Fibroblast of upper back skin (primary cell): ENCODE measurements around the gene ABCB8.

ENCODE experiments used
- DNase-seq: peaks from one replicate; pipeline ENCODE4 v3.0.0-alpha.2; 2013

ABCB8 gene

DNA sequence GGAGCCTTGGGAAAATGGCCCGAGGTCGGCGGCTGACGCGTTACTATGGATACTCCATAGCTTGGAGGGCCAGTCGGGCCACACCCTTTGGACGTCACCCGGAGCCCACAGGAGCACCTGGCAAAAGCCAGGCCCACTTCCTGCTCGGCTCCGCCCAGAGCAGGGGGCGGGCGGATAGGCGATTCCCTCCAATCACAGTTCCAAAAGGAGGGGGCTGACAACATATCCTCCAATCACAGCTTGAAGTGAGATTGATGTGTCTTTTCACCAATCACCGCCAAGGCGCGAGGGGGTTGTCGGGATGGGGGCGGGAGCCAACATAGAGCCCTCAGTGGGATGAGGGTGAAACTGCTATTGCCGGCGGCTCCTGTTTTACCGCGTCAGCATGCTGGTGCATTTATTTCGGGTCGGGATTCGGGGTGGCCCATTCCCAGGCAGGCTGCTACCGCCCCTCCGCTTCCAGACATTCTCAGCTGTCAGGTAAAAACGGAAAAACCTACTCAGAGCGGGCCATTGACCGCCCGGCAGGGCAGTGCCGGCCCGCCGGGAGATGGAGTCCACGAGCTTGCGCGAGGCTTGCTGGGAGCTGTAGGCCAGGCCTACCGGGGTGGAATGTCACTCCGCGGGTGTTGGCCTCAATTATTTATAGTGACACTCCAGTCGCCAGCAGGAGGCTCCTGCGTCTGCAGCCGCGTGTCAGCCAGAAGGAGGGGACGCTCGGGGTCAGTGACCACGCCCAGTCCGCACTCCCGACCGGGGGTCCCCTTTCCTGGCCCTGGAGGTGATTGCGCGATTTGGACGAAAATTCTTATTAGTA lies at the start of gene ABCB8:
Gene ABCB8, plus strand, starts transcription at position 320 of the 817 bp plus-strand sequence. Its CDS starts 66 bp downstream, at position 386.
- peak; percentile 99 for DNase-seq

GRCh38 chr7:150979713-150980390 lies 48.4 kb upstream of the ABCB8 start:
- DNase-seq: no peak

GRCh38 chr7:150980663-150981062 lies 47.6 kb upstream of the ABCB8 start:
- DNase-seq: no peak

DNA sequence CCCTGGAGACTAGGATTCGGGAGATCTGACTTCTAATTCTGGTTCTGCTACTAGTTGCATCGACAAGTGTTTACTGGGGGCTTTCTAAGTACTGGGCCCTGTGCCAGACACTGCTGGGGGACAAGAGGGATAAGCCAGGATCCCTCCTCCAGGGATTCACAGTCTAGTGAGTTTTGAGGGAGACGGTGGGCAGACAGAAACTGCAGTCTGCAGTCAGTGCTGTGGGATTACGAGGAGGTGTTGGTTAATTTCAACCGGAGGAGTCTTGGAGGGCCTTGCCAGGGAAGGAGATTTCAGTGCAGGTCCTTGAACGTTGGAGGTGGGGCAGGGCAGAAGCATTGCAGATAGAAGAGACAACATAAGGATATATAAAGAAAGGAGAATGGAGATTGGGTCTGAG lies 46.6 kb upstream of the ABCB8 start:
- no peak for DNase-seq

DNA sequence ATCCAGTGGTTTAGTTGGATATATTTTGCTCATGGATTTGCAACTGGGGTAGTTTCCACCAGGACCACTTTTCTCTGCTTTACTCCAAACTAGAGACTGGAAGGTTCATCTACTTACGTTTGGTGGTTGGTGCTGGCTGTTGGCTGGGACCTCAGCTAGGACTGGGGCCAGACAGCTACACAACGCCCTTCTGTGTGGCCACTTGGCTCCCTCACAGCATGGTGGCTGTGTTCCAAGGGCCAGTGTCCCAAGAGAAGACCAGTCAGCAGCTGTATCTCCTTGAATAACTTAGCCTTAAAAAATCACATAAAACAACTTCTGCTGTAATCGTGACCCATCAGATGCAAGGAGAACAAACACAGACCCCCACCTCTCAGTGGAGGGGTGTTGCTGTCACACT lies 45.9 kb upstream of the ABCB8 start:
- no peak for DNase-seq

DNA sequence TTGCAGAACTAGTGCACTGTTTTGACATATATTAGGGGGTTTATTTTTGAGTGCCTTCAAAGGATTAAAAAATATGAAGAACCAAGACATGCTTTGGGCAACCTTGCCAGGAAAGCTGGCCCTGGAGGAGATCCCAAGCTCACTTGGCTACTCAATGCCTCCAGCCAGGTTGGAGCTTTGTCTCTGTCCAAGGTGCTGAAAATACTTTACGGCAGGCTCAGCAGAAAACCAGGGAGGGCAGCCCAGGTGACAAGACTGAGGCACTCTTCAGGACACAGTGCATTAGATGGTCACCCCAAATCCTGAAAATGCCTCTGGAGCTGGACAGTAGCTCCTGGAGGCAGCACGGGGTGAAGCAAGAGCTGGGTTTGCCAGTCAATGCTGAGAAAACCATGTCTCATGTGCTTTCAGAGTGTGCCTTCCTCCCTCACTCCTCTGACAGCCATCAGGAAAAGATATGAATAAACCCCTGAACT lies 44.3 kb upstream of the ABCB8 start:
- peak; percentile 29 for DNase-seq

DNA sequence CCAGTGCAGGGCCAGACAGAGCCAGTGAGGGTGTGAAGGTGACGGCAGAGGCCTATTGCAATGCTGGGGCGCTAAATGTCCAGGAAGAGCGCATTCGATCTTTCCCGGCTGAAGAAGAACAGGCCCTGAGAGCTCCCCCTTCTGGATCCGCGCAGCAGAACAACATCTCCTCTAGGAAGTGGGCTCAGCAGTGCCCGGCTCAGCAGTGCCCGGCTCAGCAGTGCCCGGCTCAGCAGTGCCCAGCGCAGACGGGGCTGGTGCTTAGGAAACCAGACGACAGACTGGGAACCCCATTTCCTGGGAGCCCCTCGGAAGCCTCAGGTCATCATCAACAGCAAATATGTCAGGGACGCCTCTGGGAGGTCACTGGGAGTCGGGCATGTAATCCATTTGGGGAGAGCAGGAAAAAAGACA lies 42.1 kb upstream of the ABCB8 start:
- DNase-seq: peak; percentile 45

DNA sequence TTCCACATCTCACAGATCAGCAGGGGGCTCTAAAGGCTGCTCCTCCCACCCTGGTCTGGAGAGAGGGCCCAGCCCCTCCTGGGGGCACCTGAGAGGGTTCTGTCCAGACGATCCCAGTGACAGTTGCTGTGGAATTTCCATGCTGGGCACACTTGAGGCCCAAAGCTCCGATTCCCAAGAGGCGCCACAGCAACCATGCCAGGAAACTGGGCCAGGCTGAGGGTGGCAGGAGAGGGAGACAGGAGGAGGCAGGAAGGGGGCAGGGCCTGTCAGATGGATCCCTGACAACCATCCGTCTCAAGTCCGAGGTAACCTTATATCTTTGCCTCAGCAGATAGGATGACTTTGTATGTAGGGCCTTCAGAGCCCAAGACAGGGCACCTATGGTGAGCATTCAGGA lies 41.7 kb upstream of the ABCB8 start:
- no peak for DNase-seq

DNA sequence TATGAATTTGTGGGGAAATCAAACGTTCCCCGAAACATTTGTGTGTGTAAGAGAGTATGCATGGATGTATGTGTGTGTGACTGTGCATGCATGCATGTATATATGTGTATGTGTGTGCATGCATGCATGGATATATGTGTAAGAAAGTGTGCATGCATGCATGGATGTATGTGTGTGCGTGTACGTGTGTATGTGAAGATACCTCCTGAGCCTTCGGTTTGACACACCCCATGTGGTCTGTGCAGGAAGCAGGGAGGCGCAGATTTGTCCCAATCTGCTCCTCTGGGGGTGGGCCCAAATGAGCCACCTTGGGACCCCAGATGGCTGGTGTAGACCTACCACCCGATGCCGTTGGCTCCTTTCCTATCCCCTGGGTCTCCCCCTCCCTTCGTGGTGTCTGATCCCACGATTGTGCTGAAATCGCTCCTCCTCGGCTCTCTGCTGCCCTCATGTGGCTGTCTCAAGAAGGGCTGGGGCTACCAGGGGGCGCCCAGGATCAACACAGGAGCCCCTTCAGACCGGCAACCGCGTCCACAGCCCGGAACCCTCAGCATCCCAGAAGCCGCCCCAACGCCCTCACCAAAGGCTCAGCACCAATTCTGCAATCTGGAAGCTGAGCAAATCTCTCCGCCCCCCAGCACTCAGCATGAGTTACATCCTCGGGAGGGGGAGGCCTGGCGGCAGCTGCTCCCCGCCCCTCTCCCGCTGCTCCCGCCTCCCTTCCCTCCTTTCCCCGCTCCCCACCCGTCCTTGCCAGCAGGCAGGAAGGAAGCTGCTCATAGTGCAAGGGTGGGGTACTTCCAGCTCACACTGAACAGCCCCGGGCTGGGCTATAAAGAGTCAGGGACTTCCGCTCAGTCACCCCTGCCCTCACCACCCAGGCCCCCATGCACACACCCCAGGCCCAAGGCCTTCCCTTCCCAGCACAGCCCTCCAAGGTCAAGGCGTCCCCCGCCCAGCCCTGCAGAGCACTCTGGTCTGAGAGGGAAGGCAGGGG lies 39.7 kb upstream of the ABCB8 start:
- peak; percentile 28 for DNase-seq

GRCh38 chr7:150989456-150989855 lies 38.8 kb upstream of the ABCB8 start:
- no peak for DNase-seq

DNA sequence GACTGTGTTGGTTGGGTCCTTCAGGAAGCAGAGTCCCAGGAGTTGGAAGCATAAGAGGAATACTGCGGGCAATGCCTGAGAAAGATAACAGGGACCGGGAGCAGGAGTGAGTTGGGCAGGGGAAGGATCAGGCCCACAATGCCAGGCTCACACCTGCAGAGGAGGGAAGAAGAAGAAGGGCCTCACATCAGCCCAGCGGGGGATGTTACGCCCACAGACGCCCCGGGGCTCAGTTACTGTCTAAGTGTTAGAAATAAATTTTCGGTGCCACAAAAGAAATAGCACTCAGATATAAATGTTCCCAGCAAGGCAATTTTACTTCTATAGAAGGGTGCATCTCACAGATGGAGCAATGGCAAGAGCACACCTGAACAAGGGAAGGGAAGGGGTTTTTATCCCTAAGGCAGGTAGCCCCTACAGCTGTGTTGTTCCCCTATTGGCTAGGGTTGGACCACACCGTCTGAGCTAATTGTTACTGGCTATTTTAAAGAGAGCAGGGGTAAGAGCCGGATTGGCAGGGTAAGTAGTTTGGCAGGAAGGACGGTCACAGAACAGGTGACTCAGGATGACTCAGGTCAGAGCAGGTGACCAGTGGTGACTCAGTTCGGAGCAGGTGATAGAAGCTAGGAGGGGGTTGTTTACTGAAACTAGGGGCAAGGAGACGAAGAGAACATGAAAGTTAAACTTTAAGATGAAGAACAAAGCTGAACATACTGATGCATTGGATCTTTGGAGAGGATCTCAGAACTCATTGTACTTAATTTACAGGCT lies 37.6 kb upstream of the ABCB8 start, which contains the start of gene NOS3:
Gene NOS3, plus strand, starts transcription at position 602 of the 771 bp plus-strand sequence. CDS start 2,787 bp downstream, outside the sequence.
- no peak for DNase-seq

GRCh38 chr7:150992051-150992640 lies 36.1 kb upstream of the ABCB8 start:
- DNase-seq: no peak

- no peak for DNase-seq
Observed at GRCh38 chr7:150992833-150993302, 35.4 kb upstream of the ABCB8 start.

DNA sequence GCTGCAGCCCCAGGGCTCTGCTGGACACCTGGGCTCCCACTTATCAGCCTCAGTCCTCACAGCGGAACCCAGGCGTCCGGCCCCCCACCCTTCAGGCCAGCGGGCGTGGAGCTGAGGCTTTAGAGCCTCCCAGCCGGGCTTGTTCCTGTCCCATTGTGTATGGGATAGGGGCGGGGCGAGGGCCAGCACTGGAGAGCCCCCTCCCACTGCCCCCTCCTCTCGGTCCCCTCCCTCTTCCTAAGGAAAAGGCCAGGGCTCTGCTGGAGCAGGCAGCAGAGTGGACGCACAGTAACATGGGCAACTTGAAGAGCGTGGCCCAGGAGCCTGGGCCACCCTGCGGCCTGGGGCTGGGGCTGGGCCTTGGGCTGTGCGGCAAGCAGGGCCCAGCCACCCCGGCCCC lies 34.7 kb upstream of the ABCB8 start:
- no peak for DNase-seq

GRCh38 chr7:150994141-150994837 lies 34.0 kb upstream of the ABCB8 start:
- DNase-seq: no peak

DNA sequence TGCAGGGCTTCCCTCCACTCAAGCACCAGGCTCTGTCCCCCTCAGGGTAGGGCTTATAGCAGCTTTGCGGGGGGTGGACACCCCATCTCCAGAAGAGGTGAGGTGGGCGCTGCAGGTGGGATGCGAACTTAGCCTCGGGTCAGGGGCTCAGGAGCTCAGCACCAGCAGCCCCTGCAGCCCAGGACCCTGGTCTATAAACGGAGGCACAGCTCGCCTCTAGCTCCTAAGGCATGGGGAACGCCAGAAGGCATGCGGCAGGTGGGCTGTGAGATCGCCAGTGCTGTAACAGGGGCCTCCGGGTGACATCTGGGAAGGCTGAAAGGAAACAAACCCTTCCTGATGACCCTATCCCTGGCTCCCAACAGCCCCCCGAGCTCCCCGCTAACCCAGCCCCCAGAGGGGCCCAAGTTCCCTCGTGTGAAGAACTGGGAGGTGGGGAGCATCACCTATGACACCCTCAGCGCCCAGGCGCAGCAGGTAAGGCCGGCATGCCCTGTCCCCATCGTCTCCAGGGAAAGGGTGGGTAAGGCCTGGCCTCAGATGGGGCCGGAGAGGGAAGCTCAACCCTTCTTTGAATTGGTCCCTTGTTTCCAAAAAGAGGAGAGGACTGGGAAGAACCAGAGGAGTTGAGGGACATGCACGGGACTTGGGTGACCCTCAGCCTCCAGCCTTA lies 33.3 kb upstream of the ABCB8 start:
- no peak for DNase-seq

DNA sequence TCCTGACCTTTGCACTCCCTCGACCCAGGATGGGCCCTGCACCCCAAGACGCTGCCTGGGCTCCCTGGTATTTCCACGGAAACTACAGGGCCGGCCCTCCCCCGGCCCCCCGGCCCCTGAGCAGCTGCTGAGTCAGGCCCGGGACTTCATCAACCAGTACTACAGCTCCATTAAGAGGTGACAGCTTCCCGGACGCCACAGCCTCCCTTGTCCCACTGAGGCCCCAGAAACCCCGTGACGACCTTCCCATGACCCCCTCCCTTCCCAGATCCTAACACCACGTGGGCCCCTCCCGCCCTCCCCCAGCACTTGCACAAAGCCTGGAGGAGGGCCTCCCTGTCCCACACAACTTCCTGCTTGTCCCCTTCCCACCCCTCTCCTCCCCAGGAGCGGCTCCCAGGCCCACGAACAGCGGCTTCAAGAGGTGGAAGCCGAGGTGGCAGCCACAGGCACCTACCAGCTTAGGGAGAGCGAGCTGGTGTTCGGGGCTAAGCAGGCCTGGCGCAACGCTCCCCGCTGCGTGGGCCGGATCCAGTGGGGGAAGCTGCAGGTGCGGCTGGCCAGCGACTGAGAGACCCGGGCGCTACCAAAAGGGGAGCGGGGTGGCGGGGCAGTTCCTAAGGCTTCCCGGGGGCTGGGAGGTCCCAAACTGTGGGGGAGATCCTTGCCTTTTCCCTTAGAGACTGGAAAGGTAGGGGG lies 31.7 kb upstream of the ABCB8 start:
- DNase-seq: no peak

GRCh38 chr7:150997075-150997511 lies 31.2 kb upstream of the ABCB8 start:
- DNase-seq: no peak

DNA sequence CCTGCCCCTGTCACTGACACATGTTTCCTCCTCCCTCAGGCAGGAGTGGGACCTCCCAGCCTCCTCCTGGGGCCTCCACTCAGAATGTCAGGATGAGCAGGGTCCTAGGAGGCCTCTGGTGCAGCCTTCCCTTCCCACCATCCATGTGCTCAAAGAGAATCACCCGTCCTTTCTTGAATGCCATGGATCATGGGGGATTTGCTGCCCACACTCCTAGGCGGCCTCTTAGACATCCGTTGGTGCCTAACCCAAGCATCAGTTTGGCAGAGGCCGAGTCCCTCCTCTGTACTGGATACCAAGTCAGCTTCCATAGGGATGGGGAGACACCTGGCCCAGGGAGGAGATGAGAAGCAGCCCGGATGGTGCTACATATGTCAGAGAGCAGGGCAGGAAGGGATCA lies 30.4 kb upstream of the ABCB8 start:
- no peak for DNase-seq
